Neural progenitor cell (in vitro differentiated cells): ENCODE measurements around the gene MACROD2. TPM values are rescaled to one million over a fixed set of nuclear protein-coding genes. Genes with fewer than 3 reads are reported as not detected.

Source experiments
- DNase-seq: peaks from one replicate; pipeline ENCODE4 v3.0.0-alpha.2; 2016; ENCODE audit warnings: low spot score
- H2AFZ ChIP-seq: fragments of 200-600 bp; sonication (generic); replicated peaks from 2 replicates; pipeline ENCODE4 v1.6.1; 2016; ENCODE audit warnings: antibody characterized with exemption
- H3F3A ChIP-seq: fragments of 200-600 bp; sonication (generic); 2 replicates; pipeline ENCODE4 v1.6.1; 2016; ENCODE audit warnings: antibody characterized with exemption, low read depth
- H3K27ac ChIP-seq: fragments of 200-600 bp; sonication (generic); 2 replicates; pipeline ENCODE4 v1.5.1; 2016; ENCODE audit warnings: mild to moderate bottlenecking
- H3K27me3 ChIP-seq: fragments of 200-600 bp; sonication (generic); 2 replicates; pipeline ENCODE4 v1.6.1; 2016; ENCODE audit warnings: mild to moderate bottlenecking, moderate library complexity
- H3K36me3 ChIP-seq: fragments of 200-600 bp; sonication (generic); 2 replicates; pipeline ENCODE4 v1.5.1; 2016
- H3K4me1 ChIP-seq: fragments of 200-600 bp; sonication (generic); 2 replicates; pipeline ENCODE4 v1.6.1; 2016; ENCODE audit warnings: mixed run types
- H3K4me2 ChIP-seq: fragments of 200-600 bp; sonication (generic); 2 replicates; pipeline ENCODE4 v1.6.1; 2016
- H3K4me3 ChIP-seq: fragments of 200-600 bp; sonication (generic); 2 replicates; pipeline ENCODE4 v1.5.1; 2016
- H3K79me2 ChIP-seq: fragments of 200-600 bp; sonication (generic); 2 replicates; pipeline ENCODE4 v1.6.1; 2016; ENCODE audit warnings: low read depth
- H3K9ac ChIP-seq: fragments of 200-600 bp; sonication (generic); 2 replicates; pipeline ENCODE4 v1.6.1; 2016
- H3K9me3 ChIP-seq: fragments of 200-600 bp; sonication (generic); 2 replicates; pipeline ENCODE4 v1.5.1; 2016; ENCODE audit warnings: low read depth
- H4K20me1 ChIP-seq: fragments of 200-600 bp; sonication (generic); 2 replicates; pipeline ENCODE4 v1.6.1; 2016; ENCODE audit warnings: low read depth
- H3K27ac Mint-ChIP-seq: 3 replicates; pipeline ENCODE4 v1.8.0; 2021; ENCODE audit warnings: mixed read lengths
- H3K27me3 Mint-ChIP-seq: 2 replicates; pipeline ENCODE4 v1.8.0; 2022; ENCODE audit warnings: low read depth, mild to moderate bottlenecking, inconsistent platforms, moderate library complexity, mixed read lengths; ENCODE audit not compliant: insufficient read depth
- H3K36me3 Mint-ChIP-seq: 3 replicates; pipeline ENCODE4 v1.8.0; 2021; ENCODE audit warnings: mixed read lengths
- H3K4me1 Mint-ChIP-seq: 3 replicates; pipeline ENCODE4 v1.8.0; 2021; ENCODE audit warnings: mixed read lengths
- H3K4me3 Mint-ChIP-seq: 3 replicates; pipeline ENCODE4 v1.8.0; 2021; ENCODE audit warnings: mild to moderate bottlenecking, moderate library complexity, mixed read lengths
- H3K9me3 Mint-ChIP-seq: 3 replicates; pipeline ENCODE4 v1.8.0; 2020; ENCODE audit warnings: mixed read lengths
- EZH2 ChIP-seq: fragments of 200-600 bp; sonication (generic); IDR thresholded peaks from 2 replicates; pipeline ENCODE4 v1.6.1; 2017; ENCODE audit warnings: antibody characterized with exemption, mild to moderate bottlenecking, moderate library complexity
- EZH2phosphoT487 ChIP-seq: fragments of 200-600 bp; sonication (generic); IDR thresholded peaks from 2 replicates; pipeline ENCODE4 v1.6.1; 2017; ENCODE audit warnings: antibody characterized with exemption
- total RNA-seq: library from RNA; depleted of rRNA; stranded (reverse); fragments of >200 nt; gene quantifications from 2 replicates; pipeline ENCODE4 v1.2.3, GENCODE V29; 2015; ENCODE audit warnings: low replicate concordance
- TF ChIP-seq, protein P1 (sequence below): fragments of 200-600 bp; sonication (generic); IDR thresholded peaks from 2 replicates; pipeline ENCODE4 v1.5.1; 2017; ENCODE audit warnings: antibody characterized with exemption, mild to moderate bottlenecking

MACROD2 gene
- total RNA-seq, 1 donor from 2014 or later: 11.9 TPM

DNA sequence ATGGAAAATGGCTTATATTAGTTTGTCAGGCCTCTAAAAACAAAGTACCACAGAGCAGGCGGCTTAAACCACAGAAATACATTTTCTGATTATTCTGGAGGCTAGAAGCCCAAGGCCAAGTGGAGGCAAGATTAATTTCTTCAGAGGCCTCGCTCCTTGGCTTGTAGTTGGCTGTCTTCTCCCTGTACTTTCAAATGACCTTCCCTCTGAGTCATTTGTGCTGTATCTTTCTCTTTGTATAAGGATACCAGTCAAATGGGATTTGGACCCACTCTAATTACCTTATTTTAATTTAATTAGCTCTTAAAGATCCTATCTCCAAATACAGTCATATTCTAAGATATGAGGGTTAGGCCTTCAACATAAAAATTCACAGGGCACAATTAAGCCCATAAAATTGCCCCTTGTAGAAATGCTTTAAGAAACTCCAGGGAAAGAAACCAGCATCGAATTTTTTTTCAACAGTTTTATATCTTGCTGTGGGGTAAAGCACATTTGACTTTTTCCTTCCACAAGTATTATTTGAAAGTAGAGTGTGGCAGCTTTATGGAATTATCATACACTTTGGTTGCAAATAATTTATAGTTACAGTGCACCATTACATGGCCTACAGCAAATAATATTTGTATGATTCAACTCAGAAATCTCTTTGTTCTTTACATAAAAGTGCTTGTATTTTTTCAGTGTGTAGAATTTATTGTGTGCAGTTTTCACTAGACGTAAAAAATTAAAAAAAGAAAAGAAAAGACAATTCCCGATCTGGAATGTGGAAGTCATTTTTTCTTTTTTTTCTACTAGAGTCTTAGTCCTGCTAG is 1871.8 kb downstream of the MACROD2 start:
- H3K4me1 ChIP-seq: no peaks in the 10 kb centered on the region
- no peaks in the 10 kb centered on the region for H3K27me3 ChIP-seq
- H4K20me1 ChIP-seq: no peaks in the 10 kb centered on the region
- H3K4me3 ChIP-seq: no peak overlapping the region
- no peaks in the 10 kb centered on the region for H3K9me3 ChIP-seq
- DNase-seq: no peak
- H3K36me3 Mint-ChIP-seq: no peaks in the 10 kb centered on the region
- H3K27ac ChIP-seq: no peak overlapping the region
- TF ChIP-seq EZH2phosphoT487: no peak
- TF ChIP-seq, protein P1, sequence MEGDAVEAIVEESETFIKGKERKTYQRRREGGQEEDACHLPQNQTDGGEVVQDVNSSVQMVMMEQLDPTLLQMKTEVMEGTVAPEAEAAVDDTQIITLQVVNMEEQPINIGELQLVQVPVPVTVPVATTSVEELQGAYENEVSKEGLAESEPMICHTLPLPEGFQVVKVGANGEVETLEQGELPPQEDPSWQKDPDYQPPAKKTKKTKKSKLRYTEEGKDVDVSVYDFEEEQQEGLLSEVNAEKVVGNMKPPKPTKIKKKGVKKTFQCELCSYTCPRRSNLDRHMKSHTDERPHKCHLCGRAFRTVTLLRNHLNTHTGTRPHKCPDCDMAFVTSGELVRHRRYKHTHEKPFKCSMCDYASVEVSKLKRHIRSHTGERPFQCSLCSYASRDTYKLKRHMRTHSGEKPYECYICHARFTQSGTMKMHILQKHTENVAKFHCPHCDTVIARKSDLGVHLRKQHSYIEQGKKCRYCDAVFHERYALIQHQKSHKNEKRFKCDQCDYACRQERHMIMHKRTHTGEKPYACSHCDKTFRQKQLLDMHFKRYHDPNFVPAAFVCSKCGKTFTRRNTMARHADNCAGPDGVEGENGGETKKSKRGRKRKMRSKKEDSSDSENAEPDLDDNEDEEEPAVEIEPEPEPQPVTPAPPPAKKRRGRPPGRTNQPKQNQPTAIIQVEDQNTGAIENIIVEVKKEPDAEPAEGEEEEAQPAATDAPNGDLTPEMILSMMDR: no peak
- no peak for TF ChIP-seq EZH2
- no peak overlapping the region for H3K27ac Mint-ChIP-seq
- no peak overlapping the region for H3K4me2 ChIP-seq
- no peak overlapping the region for H3K9ac ChIP-seq
- peaks cover 14% of the 10 kb centered on the region for H3K9me3 Mint-ChIP-seq
- H3K79me2 ChIP-seq: no peaks in the 10 kb centered on the region
- no peaks in the 10 kb centered on the region for H3K27me3 Mint-ChIP-seq
- no peak overlapping the region for H3K4me3 Mint-ChIP-seq
- H3F3A ChIP-seq: no peaks in the 10 kb centered on the region
- H3K36me3 ChIP-seq: no peaks in the 10 kb centered on the region
- H3K4me1 Mint-ChIP-seq: no peaks in the 10 kb centered on the region
- H2AFZ ChIP-seq: no peak overlapping the region

DNA sequence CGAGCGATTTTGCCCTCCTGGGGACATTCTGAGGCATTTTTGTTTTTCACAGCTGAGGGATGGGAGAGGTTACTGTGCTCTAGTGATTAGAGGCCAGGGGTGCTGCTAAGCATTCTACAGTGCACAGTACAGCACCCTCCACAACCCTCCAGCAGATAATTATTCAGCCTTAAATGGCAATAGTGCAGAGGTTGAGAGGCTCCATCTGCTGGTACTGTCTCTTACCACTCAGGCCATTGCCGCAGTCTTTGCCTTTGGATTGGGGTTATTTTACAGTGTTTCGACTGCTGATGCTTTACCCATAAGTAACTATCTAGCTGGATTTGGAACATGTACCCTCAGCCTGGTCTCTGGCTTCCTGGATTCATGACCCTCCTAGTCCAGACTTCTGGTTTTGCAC is 1872.6 kb downstream of the MACROD2 start:
- H3K4me2 ChIP-seq: no peak overlapping the region
- Mint-ChIP-seq H3K9me3 (peaks cover 14% of the 10 kb centered on the region), H3K36me3 (no peaks in the 10 kb centered on the region), H3K4me1 (no peaks in the 10 kb centered on the region), H3K4me3 (no peak overlapping the region), H3K27me3 (no peaks in the 10 kb centered on the region), H3K27ac (no peak overlapping the region)
- H3K4me1 ChIP-seq: no peaks in the 10 kb centered on the region
- H2AFZ ChIP-seq: no peak overlapping the region
- no peaks in the 10 kb centered on the region for H3K36me3 ChIP-seq
- H3K9ac ChIP-seq: no peak overlapping the region
- no peaks in the 10 kb centered on the region for H3K79me2 ChIP-seq
- H3K27me3 ChIP-seq: no peaks in the 10 kb centered on the region
- H4K20me1 ChIP-seq: no peaks in the 10 kb centered on the region
- no peak overlapping the region for H3K4me3 ChIP-seq
- H3K27ac ChIP-seq: no peak overlapping the region
- no peaks in the 10 kb centered on the region for H3K9me3 ChIP-seq
- TF ChIP-seq, protein P1: peak; percentile 27
- no peak for TF ChIP-seq EZH2phosphoT487
- TF ChIP-seq EZH2: no peak
- no peaks in the 10 kb centered on the region for H3F3A ChIP-seq
- no peak for DNase-seq

DNA sequence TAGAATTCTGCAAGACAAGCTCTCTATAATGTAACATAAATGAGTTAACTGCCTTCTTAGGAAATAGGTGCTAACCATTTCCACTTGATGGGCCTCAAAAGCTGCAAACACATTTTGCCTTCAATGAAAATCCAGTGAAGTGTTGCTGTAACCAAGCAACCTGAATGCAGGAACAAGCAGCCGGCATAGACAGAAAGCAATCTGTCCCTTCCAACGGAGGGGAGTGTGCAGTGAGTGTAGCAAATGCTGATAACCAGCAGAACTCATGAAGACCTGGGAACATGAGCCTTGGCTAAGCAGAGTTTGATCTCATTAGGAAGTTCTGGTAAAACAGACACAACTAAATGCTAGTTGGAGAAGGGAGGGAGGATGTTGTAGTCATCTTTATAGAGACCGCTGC is 1880.1 kb downstream of the MACROD2 start:
- H3K4me3 Mint-ChIP-seq: peak overlapping the region; percentile 19
- H3K9me3 Mint-ChIP-seq: peaks cover 17% of the 10 kb centered on the region
- no peak overlapping the region for H3K4me2 ChIP-seq
- H3K79me2 ChIP-seq: no peaks in the 10 kb centered on the region
- H3K4me1 ChIP-seq: peaks cover 5% of the 10 kb centered on the region
- no peaks in the 10 kb centered on the region for H3K27me3 ChIP-seq
- TF ChIP-seq EZH2phosphoT487 (no peak), EZH2 (no peak)
- TF ChIP-seq, protein P1: no peak
- peak; percentile 11 for DNase-seq
- H3K9me3 ChIP-seq: no peaks in the 10 kb centered on the region
- H3K4me3 ChIP-seq: no peak overlapping the region
- H3K27me3 Mint-ChIP-seq: no peaks in the 10 kb centered on the region
- H3K27ac ChIP-seq: no peak overlapping the region
- no peak overlapping the region for H3K9ac ChIP-seq
- H4K20me1 ChIP-seq: no peaks in the 10 kb centered on the region
- H3K36me3 Mint-ChIP-seq: no peaks in the 10 kb centered on the region
- peaks cover 21% of the 10 kb centered on the region for H3K4me1 Mint-ChIP-seq
- peak overlapping the region; percentile 53 for H2AFZ ChIP-seq
- H3F3A ChIP-seq: no peaks in the 10 kb centered on the region
- peak overlapping the region; percentile 75 for H3K27ac Mint-ChIP-seq
- no peaks in the 10 kb centered on the region for H3K36me3 ChIP-seq
